Epithelial cell of esophagus (primary cell): Measurements from ENCODE around the gene ETV6.
"Not testable (repeated sequence)": the region's sequence is repeated elsewhere in the genome, so short reads cannot be mapped to it uniquely, and the experiment has no call there.

Source experiments
- DNase-seq: peaks from one replicate; pipeline ENCODE4 v3.0.0; 2010; ENCODE audit warnings: low read depth
- H3K4me3 ChIP-seq: 2 replicates; pipeline ENCODE4 v1.5.1; 2011; ENCODE audit warnings: mild to moderate bottlenecking, low read length, control low read depth
- CTCF ChIP-seq: IDR thresholded peaks from 2 replicates; pipeline ENCODE4 v1.5.1; 2011; ENCODE audit warnings: low read depth, mild to moderate bottlenecking, low read length, control low read depth, inconsistent platforms; ENCODE audit not compliant: insufficient read depth; ENCODE audit errors: missing control alignments

Gene ETV6

GRCh38 chr12:11618046-11618445, 31.4 kb upstream of the ETV6 start:
- no peak overlapping the region for H3K4me3 ChIP-seq
- no peak for DNase-seq
- TF ChIP-seq CTCF = no peak

- H3K4me3 ChIP-seq = no peak overlapping the region
- no peak for DNase-seq
- no peak for TF ChIP-seq CTCF
Observed at GRCh38 chr12:11621797-11622423, 27.6 kb upstream of the ETV6 start.

GRCh38 chr12:11622876-11623281, 26.6 kb upstream of the ETV6 start:
- TF ChIP-seq CTCF = peak; percentile 25
- no peak overlapping the region for H3K4me3 ChIP-seq
- DNase-seq = no peak

- no peak overlapping the region for H3K4me3 ChIP-seq
- no peak for TF ChIP-seq CTCF
- DNase-seq = peak; percentile 37
Observed at GRCh38 chr12:11623382-11623781, 26.1 kb upstream of the ETV6 start.

GRCh38 chr12:11624116-11624515, 25.4 kb upstream of the ETV6 start:
- DNase-seq = no peak
- H3K4me3 ChIP-seq = no peak overlapping the region
- TF ChIP-seq CTCF = no peak

GRCh38 chr12:11627709-11628108, 21.8 kb upstream of the ETV6 start:
- peak; percentile 39 for DNase-seq
- not testable (repeated sequence) for H3K4me3 ChIP-seq

- H3K4me3 ChIP-seq = no peak overlapping the region
- DNase-seq = no peak
- TF ChIP-seq CTCF = no peak
Observed at GRCh38 chr12:11628353-11628752, 21.1 kb upstream of the ETV6 start.
